ENCODE data around the gene PRM3. TPM values are rescaled to one million over a fixed set of nuclear protein-coding genes. Genes with fewer than 3 reads are reported as not detected.

The PRM3 gene
- total RNA-seq, 1 experiment from 2014 or later: not detected

DNA sequence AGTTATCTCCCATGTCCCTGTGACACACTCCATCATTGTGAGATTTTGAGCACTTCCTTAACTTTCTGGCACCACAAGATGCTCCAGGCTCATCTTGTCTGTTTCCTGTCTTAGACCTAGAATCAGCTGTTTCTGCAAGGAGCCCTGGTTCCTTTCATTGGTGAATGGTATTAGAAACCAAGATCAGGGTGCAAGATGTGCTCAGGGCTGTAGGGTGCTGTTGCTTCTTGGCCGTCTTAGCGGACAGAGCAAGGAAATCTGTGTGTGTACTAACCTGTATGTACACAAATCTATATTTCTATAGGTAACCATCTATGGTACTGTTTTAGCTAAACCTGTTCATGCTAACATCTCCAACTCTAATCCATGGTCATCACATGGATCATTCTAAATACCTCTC lies 15.8 kb upstream of the PRM3 start:
- no peak for DNase-seq (ENCODE audit: extremely low read depth, low read depth)

DNA sequence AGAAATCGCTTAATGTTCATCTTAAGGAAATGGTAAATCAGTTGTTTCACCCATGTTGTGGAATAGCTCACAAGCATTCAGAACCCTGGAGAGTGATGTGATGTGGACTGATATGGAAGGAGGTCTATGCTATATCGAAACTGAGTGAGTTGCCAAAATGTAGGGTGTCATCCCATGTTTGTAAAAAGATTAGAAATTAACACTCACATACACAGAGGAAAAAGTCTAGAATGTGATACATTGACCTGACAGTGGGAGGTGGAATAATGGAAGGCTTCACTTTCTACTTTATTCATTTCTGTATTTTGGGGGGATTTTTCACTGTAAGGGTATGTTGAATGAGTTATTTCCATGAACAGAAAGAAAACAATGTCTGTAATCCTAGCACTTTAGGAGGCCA lies 12.4 kb upstream of the PRM3 start:
- no peak for DNase-seq (ENCODE audit: extremely low read depth, low read depth)

DNA sequence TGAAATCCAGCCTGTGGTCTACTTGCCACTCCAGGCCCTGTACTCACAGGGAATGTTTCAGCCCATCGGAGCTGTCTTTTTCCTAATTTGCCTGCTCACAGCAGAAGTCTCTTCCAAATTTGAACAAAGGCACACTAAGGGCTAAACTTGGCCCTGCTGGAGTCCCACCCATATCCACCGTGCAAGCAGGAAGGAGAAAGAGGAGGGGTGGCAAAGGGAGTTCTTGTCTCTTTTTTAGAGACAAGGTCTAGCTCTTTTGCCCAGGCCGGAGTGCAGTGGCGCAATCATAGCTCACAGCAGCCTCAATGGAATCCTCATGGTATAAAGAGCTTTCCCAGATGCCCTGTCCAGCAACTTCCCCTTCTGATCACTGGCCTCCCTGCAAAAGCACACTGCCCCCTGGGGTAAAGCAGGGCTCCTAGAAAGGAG lies 10.4 kb upstream of the PRM3 start:
- no peak for DNase-seq (ENCODE audit: extremely low read depth, low read depth)

DNA sequence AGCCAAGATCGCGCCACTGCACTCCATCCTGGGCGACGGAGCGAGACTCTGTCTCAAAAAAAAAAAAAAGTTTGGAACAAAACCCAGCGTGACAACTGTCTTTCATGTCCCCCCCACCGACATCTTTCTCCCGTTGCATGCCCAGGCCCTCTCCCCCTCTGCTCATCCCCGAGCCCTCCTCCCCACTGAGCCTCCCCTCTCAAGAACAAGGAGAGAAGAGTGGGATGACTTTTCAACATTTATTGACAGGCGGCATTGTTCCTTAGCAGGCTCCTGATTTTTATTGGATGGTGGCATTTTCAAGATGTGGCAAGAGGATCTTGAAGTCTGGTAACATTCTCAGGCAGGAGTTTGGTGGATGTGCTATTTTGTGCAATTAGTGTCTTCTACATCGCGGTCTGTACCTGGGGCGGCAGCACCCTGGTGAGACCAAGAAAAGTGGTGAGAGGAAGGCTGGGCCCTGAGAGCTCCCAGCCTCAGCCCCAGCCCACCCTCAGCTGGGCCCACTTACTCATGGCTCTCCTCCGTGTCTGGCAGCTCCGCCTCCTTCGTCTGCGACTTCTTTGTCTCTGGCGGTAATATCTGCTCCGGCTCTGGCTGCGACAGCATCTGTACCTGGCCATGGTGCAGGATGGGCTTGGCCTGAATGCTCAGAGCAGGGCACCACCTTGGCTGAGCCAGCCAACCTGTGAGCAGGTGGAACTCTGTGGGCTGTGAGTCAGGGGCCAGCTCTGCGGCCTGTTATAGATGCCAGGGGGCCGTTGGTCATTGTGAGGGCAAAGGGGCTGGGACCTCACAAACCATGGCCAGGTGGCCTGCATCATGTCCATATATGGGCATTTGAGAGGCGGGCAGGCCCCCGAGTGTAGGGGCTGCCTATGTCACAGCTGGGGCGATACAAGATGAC lies 7.4 kb upstream of the PRM3 start, which contains the start of gene PRM1:
PRM1 (minus strand) TSS at position 715 of the 907 bp plus-strand sequence; CDS start at position 623, 92 bp downstream.
- no peak for DNase-seq (ENCODE audit: extremely low read depth, low read depth)

DNA sequence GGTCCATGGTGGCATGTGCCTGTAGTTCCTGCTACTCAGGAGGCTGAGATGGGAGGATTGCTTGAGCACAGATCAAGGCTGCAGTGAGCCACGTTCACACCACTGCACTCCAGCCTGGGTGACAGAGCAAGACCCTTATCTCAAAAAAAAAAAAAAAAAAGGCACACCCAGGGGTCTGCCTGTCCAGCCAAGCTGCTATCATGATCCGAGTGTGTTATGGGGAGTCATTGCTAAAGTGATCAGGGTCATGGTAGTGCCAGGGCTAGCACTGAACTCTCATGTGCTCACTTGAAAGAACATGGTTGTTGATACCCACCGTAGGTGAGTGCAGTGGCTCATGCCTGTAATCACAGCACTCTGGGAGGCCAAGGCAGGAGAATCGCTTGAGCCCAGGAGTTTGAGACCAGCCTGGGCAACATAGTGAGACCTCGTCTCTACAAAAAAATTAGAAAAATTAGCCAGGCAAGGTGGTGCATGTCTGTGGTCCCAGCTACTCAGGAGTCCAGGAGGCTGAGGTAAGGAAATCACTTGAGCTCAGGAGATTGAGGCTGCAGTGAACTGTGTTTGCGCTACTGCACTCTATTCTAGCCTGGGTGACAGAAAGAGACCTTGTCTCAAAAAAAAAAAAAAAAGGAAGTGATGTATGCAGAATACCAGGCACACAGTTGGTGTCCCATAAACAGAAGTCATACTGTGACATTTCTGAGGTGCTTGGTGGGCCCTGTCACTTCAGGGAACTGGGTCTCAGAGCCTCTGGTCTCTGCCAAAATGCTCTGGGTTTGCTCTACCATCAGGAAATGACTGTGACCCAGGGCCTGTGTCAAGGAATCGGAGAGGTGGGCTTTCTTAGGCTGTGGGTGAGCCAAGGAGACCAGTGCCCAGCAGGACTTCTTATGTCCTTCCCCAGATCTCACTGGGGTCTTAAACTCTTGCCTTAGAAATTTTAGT lies 5.5 kb upstream of the PRM3 start:
- DNase-seq (ENCODE audit: extremely low read depth, low read depth): no peak

DNA sequence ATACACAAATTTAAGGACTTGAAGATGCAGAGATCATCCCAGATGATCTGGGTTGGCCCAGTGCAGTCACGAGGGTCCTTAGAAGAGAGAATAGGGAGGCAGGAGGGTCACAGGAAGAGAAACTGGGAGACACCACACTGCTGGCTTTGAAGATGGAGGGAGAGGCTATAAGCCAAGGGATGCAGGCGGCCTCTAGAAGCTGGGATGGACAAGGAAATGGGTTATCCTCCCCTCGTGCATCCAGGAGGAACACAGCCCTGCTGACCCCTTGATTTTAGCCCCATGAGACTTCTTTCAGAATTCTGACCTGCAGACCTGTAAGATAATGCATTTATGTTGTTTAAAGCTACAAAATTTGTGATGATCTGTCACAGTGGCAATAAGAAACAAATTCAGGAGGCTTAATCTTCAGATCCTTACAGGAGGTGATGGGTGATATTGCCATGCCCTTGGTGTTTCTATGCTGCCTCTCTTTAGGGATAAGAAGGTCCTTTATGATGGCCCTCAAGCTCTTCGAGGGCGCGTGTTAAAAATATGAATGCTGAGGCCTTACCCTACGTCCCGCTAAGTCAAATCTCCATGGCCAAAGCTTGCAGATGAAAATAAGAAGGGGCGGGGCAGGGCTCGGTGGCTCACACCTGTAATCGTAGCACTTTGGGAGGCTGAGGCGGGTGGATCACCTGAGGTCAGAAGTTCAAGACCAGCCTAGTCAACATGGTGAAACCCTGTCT lies 4.3 kb upstream of the PRM3 start:
- DNase-seq (ENCODE audit: extremely low read depth, low read depth): no peak

DNA sequence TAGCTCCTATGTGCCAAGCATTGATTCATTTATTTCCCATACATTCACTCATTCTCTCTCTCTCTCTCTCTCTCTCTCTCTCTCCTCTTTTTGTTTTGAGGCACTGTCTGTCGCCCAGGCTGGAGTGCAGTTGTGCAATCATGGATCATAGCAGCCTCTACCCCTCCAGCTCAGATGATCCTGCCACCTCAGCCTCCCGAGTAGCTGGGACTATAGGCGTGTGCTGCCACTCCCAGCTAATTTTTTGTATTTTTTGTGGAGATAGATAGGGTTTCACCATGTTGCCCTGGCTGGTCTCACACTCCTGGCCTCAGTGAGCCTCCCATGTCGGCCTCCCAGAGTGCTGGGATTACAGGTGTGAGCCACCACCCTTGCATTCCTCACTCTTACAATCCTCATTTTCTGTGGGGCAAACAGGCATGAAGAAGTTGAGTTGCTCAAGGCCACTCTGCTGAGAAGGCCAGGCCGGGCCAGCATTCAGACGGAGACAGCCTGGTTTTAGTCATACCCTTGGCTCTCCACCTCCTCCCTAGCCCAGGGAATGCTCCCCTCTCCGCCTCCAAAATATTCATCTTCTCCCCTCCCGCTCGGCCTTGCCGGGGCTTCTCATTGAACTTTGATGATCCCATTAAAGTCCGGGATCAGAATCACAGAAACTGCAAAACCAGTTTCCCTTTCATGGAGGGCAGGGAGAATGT lies 3.6 kb upstream of the PRM3 start:
- DNase-seq (ENCODE audit: extremely low read depth, low read depth): no peak

DNA sequence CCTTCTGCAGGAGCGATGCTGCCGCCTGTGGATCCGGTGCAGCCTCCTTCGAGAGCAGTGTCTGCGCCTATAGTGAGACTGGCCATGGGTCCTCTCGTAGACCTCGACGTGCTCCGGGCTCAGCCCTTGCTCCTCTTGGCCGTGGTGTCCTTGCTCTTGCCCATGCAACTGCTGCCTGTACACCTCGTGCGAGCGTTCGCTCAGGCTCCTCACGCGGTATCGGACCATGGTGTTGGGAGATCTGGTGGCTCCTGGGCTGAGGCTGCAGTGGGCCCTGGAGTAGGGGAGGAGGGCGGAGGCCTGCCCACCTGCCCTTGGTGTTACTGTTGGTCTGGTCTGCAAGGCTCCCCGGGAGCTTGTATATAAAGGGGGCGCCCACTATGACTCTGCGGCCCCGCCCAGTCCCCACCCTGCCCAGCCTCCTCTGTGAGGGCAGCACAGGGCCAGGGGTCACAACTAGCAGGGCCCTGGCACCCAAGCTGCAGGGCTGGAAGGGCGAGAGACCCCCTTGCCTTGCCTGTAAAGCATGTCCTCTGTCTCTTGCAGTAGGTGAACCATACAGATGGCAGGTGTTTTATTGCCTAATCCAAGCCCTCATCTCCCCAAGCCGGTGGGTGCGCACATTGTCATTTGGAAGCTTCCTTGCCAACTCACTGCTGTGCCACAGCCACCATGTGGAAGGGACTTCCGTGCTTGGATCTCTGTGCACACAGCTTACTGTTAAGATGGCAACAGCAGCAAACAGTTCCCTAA lies 2.9 kb upstream of the PRM3 start, which contains the start of gene PRM2:
PRM2 (minus strand) TSS at position 338 of the 753 bp plus-strand sequence; CDS start at position 228, 110 bp downstream.
- DNase-seq (ENCODE audit: extremely low read depth, low read depth): no peak

DNA sequence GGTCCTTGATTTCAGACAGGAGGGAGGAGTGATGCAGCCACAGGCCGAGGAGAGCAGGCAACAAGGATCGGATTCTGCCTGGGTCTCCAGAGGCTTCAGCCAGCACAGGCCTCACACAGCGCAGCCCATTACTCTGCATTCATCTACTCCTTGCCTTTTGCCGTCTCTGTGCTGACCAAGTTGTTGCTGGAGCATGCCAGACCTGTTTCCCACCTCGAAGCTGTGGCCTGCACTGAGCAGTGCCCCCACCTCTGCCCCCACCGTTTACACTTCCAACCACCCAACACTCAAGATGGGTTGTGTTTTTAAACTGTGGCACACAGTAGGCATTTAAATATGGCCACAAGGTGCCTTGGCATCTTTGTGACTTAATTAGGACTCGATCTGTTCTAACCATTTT lies 1.5 kb upstream of the PRM3 start:
- no peak for DNase-seq (ENCODE audit: extremely low read depth, low read depth)

DNA sequence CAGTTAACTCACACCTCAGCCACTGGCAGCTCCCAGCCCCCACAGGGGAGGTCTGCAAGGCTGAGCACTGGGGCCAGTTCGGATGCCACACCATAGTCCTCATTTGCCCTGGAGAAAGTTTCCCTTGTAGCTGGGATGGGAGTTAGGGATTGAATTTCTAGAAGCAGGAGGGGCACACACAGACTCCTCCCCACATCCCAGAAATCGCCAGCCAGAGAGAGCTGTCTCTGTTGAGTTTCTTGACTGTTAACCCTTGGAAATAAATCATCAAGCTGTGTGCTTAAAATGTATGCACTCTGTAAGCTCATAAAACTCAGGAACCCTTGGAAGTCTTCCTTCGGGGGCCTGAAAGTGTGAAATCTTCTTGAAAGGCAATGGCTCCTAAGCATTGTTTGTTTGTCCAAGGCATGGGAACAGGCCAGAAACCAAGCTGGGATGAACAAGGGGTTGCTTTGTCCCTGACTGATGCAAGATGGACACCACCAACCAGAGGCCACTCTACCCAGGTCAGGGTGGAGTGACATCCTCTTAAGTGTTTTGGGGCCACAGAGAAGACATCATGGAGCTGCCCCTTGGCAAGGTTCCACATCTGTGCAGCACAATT lies 394 bp upstream of the PRM3 start:
- no peak for DNase-seq (ENCODE audit: extremely low read depth, low read depth)

DNA sequence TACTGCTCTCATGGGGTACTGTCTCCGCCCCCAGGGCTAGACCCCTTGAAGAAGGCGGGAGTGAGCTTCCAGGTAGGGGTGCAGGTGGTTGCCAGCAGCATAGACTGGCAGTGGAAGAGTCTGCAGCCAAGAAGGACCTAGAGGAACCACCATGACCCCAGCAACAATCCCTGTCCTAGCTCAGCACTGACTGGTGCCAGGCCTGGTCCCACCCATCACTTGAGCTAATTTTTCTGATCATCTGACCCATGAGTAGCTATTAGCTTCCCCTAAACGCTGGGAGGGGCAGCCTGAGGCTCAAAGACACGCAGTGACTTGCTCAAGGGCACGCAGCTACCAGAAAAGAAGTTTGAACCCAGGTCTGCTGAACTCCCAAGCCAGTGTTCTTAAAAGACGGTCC lies 945 bp downstream of the PRM3 start:
- DNase-seq (ENCODE audit: extremely low read depth, low read depth): no peak

DNA sequence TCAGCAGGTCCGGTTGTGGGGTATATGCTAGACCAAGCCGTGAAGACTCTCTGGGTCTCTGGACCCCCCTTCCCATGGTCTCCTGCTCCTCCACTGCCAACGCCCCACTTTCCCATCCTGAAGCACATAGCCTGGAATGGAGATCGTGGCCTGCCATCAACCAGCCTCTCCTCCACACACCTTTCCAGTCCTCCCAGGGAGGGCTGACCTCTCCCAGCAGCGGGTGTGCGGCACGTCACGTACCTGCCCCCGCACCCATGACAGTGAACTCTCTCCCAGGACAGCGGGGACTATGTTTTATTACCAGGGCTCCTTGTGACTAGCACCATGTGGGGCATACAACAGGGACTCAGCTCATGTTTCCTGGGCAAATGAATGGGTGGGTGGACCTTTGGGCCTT lies 1.8 kb downstream of the PRM3 start:
- no peak for DNase-seq (ENCODE audit: extremely low read depth, low read depth)

DNA sequence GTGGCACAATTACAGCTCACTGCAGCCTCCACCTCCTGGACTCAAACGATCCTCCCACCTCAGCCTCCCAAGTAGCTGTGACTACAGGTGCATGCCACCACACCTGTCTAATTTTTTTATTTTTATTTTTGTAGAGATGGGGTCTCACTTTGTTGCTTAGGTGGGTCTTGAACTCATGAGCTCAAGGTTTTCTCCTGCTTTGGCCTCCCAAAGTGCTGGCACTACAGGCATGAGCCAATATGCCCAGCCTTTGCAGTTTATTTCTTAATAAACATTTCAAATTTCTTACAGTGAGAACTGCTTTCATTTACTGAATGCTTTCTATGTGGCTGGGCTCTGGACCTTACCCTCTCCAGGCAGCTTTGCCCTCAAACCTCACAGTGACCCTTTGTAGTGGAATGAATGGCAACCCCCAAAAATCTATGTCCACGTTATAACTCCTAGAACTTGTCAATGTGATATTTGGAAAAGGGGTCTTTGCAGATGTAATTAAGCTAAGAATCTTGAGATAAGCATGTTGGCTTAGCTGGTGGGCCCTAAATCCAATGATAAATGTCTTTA lies 2.7 kb downstream of the PRM3 start:
- DNase-seq (ENCODE audit: extremely low read depth, low read depth): no peak

DNA sequence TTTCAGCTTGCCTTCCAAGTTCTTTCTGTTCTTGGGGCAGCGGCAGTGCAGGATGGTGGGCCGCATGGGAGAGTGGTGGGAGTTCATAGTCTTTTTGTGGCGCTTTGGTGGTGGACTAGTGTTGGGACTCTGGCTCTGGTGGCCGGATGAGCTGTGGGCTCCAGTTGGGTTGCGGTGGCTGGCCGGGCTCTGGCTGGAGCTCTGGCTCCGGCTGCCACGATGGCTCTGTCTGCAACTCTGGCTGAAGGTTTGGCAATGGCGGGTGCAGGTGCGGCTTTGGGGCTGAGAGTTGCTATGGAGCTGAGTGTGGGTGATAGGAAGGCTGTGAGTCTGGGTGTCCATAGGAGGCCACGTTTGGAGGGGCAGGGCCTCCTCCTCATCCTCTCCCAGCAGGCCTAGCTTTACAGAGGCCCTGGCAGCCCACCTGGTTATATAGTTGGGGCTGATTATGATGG lies 4.5 kb downstream of the PRM3 start, which contains the start of gene TNP2:
TNP2 (minus strand) TSS at position 405 of the 455 bp plus-strand sequence; CDS start at position 342, 63 bp downstream.
- no peak for DNase-seq (ENCODE audit: extremely low read depth, low read depth)

DNA sequence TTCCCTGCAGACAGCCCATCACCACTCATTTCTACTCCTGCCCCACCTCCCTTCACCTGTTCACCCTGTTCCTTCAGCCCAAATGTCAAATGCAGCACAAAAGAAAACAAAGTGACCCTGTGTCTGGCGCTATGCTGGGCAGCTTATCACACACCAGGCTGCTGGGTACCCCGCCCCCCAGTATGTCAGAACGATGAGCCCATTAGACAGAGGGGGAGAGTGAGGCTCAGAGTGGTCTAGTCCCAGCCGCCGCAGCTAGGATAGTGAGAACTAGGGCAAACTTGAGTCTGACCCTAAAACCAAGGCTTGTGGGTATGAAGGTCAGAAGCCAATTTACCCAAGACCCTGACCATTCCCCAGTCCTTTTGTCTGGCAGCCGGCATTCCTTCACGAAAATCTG lies 8.3 kb downstream of the PRM3 start:
- no peak for DNase-seq (ENCODE audit: extremely low read depth, low read depth)

DNA sequence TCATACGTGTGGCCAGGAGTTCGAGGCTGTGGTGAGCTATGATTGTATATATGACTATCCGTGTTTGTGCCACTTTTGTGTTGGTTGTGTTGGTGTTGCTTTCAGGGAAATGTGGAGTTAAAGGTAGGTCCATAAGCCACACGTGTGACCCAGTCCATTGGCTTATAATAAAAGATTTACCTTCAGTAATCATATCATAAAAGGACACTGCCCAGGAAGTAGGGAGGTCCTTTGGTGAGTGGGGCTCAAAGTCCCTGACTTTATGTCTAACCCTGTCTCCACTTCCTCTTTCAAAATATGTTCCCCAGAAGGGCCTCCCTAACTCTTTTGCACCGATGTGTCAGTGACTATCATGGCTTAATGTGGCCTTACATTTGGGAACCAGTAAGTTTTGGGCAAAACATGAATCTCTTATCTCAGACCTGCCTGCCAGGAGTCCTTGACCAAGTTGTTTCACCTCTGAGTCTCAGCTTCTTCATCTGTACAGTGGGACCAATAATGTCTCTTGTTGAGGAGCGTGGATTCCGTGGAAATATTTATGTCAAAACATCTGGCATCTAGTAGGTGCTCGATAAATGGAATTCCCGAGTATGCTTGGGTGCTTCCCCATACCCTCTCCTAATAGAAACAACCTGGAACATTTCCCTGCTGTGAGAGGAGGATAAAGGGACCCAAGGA lies 9.1 kb downstream of the PRM3 start:
- DNase-seq (ENCODE audit: extremely low read depth, low read depth): no peak

DNA sequence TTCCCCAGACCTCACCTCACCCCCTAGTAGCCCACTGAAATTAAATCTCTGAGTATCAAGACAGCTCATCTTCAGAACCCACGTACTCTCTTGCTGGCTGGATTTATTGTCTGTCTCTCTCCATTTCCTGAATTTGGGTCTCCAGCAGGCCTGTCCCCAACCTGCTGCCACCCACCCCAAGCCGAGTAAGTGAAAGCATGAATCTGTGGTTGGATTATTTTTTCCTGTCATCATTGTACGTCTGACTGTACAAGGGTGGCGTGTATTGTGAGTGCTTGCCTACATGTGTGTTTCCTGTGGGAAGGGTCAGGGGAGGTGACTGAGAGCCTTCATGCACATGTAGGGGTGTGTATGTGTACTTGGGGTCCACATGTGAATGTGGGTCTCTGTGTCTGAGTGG lies 9.7 kb downstream of the PRM3 start:
- no peak for DNase-seq (ENCODE audit: extremely low read depth, low read depth)

DNA sequence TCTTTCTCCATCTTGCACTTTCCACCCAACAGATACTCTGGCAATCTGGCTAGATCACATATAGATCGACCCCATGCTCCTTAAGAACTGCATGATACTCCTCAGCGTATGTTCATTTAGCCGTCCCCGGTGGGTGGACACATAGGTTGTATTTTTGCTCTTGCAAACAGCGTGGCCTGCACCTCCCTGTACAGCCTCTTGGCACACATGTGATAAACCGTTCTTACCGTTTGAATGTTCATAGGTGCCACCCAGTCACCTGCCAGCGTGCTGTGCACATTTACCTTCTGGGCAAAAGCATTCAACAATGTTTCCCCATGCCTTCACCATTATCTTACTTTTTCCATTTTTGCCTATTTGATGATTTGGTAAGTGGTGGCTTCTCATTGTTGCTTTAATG lies 10.5 kb downstream of the PRM3 start:
- DNase-seq (ENCODE audit: extremely low read depth, low read depth): no peak
